HG03439 (cell line): ENCODE data around the gene NECTIN1.
"Not testable (repeated sequence)": the region's sequence is repeated elsewhere in the genome, so short reads cannot be mapped to it uniquely, and the experiment has no call there.

ENCODE experiments used
- ATAC-seq: cut with Tn5 transposase; IDR thresholded peaks from one replicate; pipeline ENCODE4 v1.9.1; 2021; ENCODE audit warnings: mild to moderate bottlenecking, moderate library complexity; ENCODE audit not compliant: unreplicated experiment

NECTIN1 gene

GRCh38 chr11:119623682-119624081 is 105.3 kb downstream of the NECTIN1 start:
- ATAC-seq: no peak

DNA sequence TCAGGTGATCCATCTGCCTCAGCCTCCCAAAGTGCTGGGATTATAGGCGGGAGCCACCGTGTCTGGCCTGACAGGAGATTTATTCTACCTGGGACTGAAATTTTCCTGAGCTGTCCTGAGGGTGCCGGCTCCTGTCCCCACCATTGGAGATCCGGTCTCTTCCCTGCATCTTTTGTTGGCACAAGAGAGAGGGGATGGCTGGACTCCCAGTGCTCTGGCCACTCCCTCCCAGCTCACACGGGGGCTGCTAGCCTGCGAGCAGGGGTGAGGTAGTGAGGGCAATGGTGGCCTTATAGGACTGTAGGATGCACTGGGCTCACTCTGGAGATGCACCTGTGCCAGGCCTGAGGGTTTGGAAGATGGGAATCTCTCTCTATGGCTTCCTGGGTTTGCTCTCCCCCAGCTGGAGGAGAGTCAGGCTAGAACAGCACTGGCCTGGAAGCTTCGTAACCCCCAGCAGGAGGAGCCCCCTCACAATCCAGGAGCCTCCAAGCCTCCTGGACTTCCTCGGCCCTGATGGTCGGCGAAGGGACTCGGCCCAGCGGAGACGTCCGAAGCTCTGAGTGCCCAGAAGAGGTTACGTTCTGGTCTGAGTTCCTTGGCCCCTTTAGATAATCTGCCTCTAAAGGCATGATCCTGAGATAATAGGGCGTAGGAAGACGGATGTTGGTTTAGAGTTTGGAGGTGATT is 106.4 kb downstream of the NECTIN1 start:
- no peak for ATAC-seq

GRCh38 chr11:119619665-119620064 is 109.3 kb downstream of the NECTIN1 start:
- no peak for ATAC-seq

GRCh38 chr11:119618208-119618909 is 110.6 kb downstream of the NECTIN1 start:
- no peak for ATAC-seq

DNA sequence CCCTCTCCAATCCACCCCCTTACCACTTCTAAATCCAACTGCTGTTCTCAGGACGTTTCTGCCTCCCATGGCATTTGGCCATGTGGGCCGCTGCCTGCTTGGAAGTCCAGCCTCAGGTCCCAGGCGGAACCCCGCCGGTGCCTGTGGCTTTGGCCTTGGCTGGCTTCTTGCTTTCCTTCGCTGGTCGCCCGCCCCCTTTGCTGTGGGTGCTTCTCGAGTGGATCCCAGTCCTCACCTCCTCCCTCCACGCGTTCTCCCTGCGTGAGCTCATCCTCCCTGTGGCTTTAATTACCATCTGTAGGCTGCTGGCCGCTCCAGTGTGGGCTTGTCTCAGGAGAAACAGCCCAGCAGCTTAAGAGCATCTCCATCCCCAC is 111.7 kb downstream of the NECTIN1 start:
- ATAC-seq: no peak

- no peak for ATAC-seq
These were observed 112.2 kb downstream of the NECTIN1 start for GRCh38 chr11:119616586-119617339.

- ATAC-seq: no peak
These were observed 113.2 kb downstream of the NECTIN1 start for GRCh38 chr11:119615882-119616196.

- no peak for ATAC-seq
These were observed 113.8 kb downstream of the NECTIN1 start for GRCh38 chr11:119615003-119615881.

- no peak for ATAC-seq
These were observed 114.6 kb downstream of the NECTIN1 start for GRCh38 chr11:119614222-119615002.

DNA sequence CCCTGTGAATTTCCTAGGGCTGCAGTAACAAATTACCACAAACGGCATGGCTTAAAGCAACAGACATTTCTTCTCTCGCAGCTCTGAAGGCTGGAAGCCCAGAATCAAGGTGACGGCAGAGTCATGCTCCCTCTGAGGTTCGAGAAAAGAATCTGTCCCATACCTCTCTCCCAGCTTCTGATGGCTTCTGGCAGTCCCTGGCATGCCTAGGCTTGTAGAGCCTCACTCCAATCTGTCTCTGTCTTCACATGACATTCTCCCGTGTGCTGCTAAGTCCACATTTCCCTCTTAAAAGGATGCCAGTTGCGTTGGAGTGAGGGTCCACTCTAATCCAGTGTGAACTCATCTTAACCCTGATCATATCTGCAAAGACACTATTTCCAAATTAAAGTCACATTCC is 116.2 kb downstream of the NECTIN1 start:
- no peak for ATAC-seq

GRCh38 chr11:119610836-119611426 is 118.1 kb downstream of the NECTIN1 start:
- ATAC-seq: no peak

DNA sequence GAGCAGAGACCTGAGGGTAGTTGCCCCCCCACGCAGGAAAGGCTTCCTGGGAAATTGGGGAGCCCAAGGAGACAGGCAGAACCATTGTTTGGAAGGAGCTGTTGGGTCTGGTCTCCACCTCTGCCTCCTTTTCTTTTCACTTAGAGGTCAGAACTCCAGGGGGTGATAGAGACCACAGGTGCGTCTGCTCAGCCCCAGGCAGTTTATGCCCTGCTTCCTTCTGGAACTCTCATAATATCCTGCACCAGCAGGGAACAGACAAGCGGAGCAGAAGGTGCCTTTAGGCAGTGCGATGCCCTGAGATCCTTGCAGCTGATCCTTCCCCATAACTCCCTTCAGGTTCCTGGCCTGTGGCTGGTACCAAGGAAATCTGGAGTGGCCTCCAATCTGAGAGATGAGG is 120.2 kb downstream of the NECTIN1 start:
- no peak for ATAC-seq

- no peak for ATAC-seq
These were observed 120.8 kb downstream of the NECTIN1 start for GRCh38 chr11:119608201-119608600.

DNA sequence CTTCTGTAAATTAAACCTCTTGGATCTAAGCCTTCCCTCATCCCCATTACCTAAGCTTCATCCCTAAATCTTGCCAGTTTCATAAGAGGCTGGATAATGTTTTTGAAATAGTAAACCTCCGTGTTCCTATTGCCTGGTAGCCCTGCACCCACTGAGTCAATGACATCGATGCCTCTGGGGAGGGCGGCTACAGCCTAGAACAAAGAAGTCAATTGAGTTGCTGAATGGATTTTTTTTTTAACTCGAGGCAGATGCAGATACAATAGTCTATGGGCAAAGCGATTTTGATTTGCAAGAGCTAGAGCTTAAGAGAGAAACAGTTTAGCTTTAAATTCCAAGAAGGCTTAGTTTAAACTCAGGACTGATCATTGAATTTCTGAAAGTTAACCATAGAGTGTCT is 121.3 kb downstream of the NECTIN1 start:
- no peak for ATAC-seq

GRCh38 chr11:119605137-119605665 is 123.8 kb downstream of the NECTIN1 start:
- ATAC-seq: no peak

GRCh38 chr11:119602745-119603373 is 126.1 kb downstream of the NECTIN1 start:
- ATAC-seq: no peak

DNA sequence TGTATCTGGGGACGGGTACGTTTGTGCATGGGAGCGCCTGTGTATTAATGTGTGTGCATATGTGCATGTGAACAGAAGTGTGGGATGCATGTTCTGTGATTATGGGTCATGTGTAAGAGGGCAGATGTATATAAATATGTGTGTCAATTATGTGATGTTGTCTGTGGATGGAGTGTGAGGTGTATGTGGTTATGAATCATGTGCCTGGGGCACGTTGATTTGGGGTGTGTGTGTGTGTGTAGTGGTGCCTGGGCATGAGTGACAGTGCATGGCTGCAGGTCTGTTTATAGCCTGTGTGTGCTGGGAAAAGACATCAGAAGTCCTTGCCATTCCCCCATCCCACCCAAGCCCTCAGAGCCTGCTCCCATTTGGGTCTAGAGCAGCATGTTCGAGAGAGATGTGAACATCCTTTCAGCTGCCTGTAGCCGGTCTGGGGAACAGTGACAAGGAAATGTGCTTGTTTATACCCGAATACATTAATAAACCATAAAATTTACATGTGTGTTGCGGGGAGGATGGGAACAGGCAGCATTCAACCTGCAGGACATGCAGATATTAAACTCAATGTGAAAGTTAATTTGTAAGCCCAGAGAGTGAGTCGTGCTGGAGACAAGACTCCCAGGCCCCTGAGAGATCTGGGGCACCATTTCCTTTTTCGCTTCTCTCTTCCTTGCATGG is 129.0 kb downstream of the NECTIN1 start:
- ATAC-seq: no peak

- not testable (repeated sequence) for ATAC-seq
These were observed 133.1 kb downstream of the NECTIN1 start for GRCh38 chr11:119595941-119596340.
